Activated CD4-positive, alpha-beta T cell treated with anti-CD3 and anti-CD28 coated beads for 48 hours (primary cell): Measurements from ENCODE around the gene MACROD2.
"Not testable (repeated sequence)": the region's sequence is repeated elsewhere in the genome, so short reads cannot be mapped to it uniquely, and the experiment has no call there.

Experiments
- DNase-seq: peaks from one replicate; pipeline ENCODE4 v3.0.0-alpha.2; 2020

MACROD2 gene

GRCh38 chr20:15154070-15154469 is 1158.8 kb downstream of the MACROD2 start:
- no peak for DNase-seq

- DNase-seq, result no peak
Measured at GRCh38 chr20:15155848-15156401, 1160.6 kb downstream of the MACROD2 start.

GRCh38 chr20:15158533-15158932 is 1163.2 kb downstream of the MACROD2 start:
- no peak for DNase-seq

- no peak for DNase-seq
Measured at GRCh38 chr20:15162079-15162647, 1166.8 kb downstream of the MACROD2 start.

- DNase-seq, result no peak
Measured at GRCh38 chr20:15163632-15164031, 1168.3 kb downstream of the MACROD2 start.

GRCh38 chr20:15164726-15165125 is 1169.4 kb downstream of the MACROD2 start:
- no peak for DNase-seq

GRCh38 chr20:15166744-15167143 is 1171.4 kb downstream of the MACROD2 start:
- DNase-seq, result no peak

- no peak for DNase-seq
Measured at GRCh38 chr20:15171016-15171415, 1175.7 kb downstream of the MACROD2 start.

- no peak for DNase-seq
Measured at GRCh38 chr20:15176929-15177328, 1181.6 kb downstream of the MACROD2 start.

- DNase-seq, result no peak
Measured at GRCh38 chr20:15178581-15178980, 1183.3 kb downstream of the MACROD2 start.

- no peak for DNase-seq
Measured at GRCh38 chr20:15179381-15179780, 1184.1 kb downstream of the MACROD2 start.

GRCh38 chr20:15179781-15180180 is 1184.5 kb downstream of the MACROD2 start:
- DNase-seq, result no peak

- DNase-seq, result no peak
Measured at GRCh38 chr20:15185322-15185721, 1190.0 kb downstream of the MACROD2 start.

GRCh38 chr20:15185913-15186312 is 1190.6 kb downstream of the MACROD2 start:
- DNase-seq, result no peak

- no peak for DNase-seq
Measured at GRCh38 chr20:15187612-15188011, 1192.3 kb downstream of the MACROD2 start.

GRCh38 chr20:15188415-15188814 is 1193.1 kb downstream of the MACROD2 start:
- DNase-seq, result no peak

GRCh38 chr20:15191082-15191723 is 1195.9 kb downstream of the MACROD2 start:
- DNase-seq, result no peak

- no peak for DNase-seq
Measured at GRCh38 chr20:15195378-15195777, 1200.1 kb downstream of the MACROD2 start.

GRCh38 chr20:15196547-15197255 is 1201.4 kb downstream of the MACROD2 start:
- no peak for DNase-seq

GRCh38 chr20:15198017-15198416 is 1202.7 kb downstream of the MACROD2 start:
- DNase-seq, result not testable (repeated sequence)

- no peak for DNase-seq
Measured at GRCh38 chr20:15199698-15200097, 1204.4 kb downstream of the MACROD2 start.

GRCh38 chr20:15200147-15200565 is 1204.8 kb downstream of the MACROD2 start:
- DNase-seq, result no peak

- no peak for DNase-seq
Measured at GRCh38 chr20:15201602-15202001, 1206.3 kb downstream of the MACROD2 start.

- DNase-seq, result no peak
Measured at GRCh38 chr20:15204234-15204633, 1208.9 kb downstream of the MACROD2 start.
